ENCODE measurements around the gene UPF1. TPM values are rescaled to one million over a fixed set of nuclear protein-coding genes. Genes with fewer than 3 reads are reported as not detected.
A peak's percentile ranks its signal among the peaks of the same experiment; 100 is the strongest.

Gene UPF1
- total and polyA plus RNA-seq, 2 of the 13 experiments (the other 11 are each of a cell fraction or from before 2014, with no cell fraction given) = 16.9 to 41.8 TPM

GRCh38 chr19:18846862-18847548, 15.2 kb downstream of the UPF1 start (continued):
- TF ChIP-seq ARID4A (CRISPR knock-in tag; IDR thresholded peaks at IDR 0.05; ENCODE audit: borderline replicate concordance) = peak; percentile 35; the same call in 1 of the 2 replicates
- 0 out of 2 replicates have a peak, but pooled peaks have one; percentile 19 for TF ChIP-seq MED1 (CRISPR knock-in tag; IDR thresholded peaks at IDR 0.05)

GRCh38 chr19:18847549-18848463, 16.0 kb downstream of the UPF1 start:
- H4K20me1 ChIP-seq (ENCODE audit: insufficient read depth, low read length) = peaks cover 71% of the 10 kb centered on the region
- H2AFZ ChIP-seq (ENCODE audit: low read length) = no peak overlapping the region
- H3K4me3 ChIP-seq (replicated peaks in 1 of 3; ENCODE audit: insufficient read depth in 1 of 3, low read depth in 2 of 3, low read length in 3 of 3) = no peak overlapping the region
- no peak for FAIRE-seq
- no peak for DNase-seq (ENCODE audit: low spot score)
- CTCF ChIA-PET (ENCODE audit: low intra/inter-chr PET ratio, low total read pairs) = interaction anchor here (1.1 to 1.8 kb wide), 3 partner anchors 9 to 76 kb away, joined by 4 to 9 read pairs (median 5); no protein-coding TSS in a partner anchor
- ATAC-seq = no peak
- WGBS (ENCODE audit: low lambda C conversion rate) = 91% methylated on average over 23 of the region's 24 CpGs
- no peaks in the 10 kb centered on the region for H3K9me3 ChIP-seq (ENCODE audit: low read length)
- no peaks in the 10 kb centered on the region for H3K27me3 ChIP-seq (ENCODE audit: control insufficient read depth in 1 of 2, insufficient read depth in 2 of 2, low read length in 2 of 2)
- TSS peak; percentile 21 for BruUV-seq (replicated peaks)
- POLR2A ChIA-PET = interaction anchor here (0.7 to 1.4 kb wide), 4 partner anchors 16 to 259 kb away, joined by 3 to 5 read pairs (median 4); partner anchors contain the start of gene UPF1
- peaks cover 14% of the 10 kb centered on the region for H3K4me1 ChIP-seq (ENCODE audit: insufficient read depth, low read length)
- no peak overlapping the region for H3K4me2 ChIP-seq (ENCODE audit: low read depth, low read length)
- intact Hi-C loops (cut with micrococcal nuclease; ENCODE audit: unreplicated experiment) = loop anchor here (1.0 kb wide), 1 partner anchor 77 kb away; no protein-coding TSS in a partner anchor
- TF ChIP-seq NFKB2 (CRISPR knock-in tag; IDR thresholded peaks at IDR 0.05; ENCODE audit: borderline replicate concordance) (no peak), ZIK1 (CRISPR knock-in tag; IDR thresholded peaks at IDR 0.05; ENCODE audit: borderline replicate concordance, low read depth) (no peak), ZNF564 (CRISPR knock-in tag; IDR thresholded peaks at IDR 0.05) (no peak), SPEN (CRISPR knock-in tag; IDR thresholded peaks at IDR 0.05; ENCODE audit: low read depth) (0 out of 2 replicates have a peak, but pooled peaks have one; percentile 9)
- in situ Hi-C loops (cut with HindIII; ENCODE audit: extremely low pct_ligation_motif_present, low pct_unique_long_range_greater_than_20kb) = no loop called here
- no peak overlapping the region for H3K27ac ChIP-seq (ENCODE audit: extremely low read length, insufficient read depth, low read length)
- H3K79me2 ChIP-seq (ENCODE audit: insufficient read depth, low read length) = peaks cover 66% of the 10 kb centered on the region
- peaks cover 36 to 61% of the 10 kb centered on the region in 2 experiments for H3K36me3 ChIP-seq (replicated peaks in 1 of 2; ENCODE audit: control insufficient read depth in 1 of 2, insufficient read depth in 2 of 2, low read length in 2 of 2)
- no peak overlapping the region for H3K9ac ChIP-seq (ENCODE audit: insufficient read depth, low read depth, low read length)

Data from HepG2 (cell line).